H1 (cell line): ENCODE results near the gene SERPINA1. TPM values are rescaled to one million over a fixed set of nuclear protein-coding genes. Genes with fewer than 3 reads are reported as not detected.

Source experiments
- CTCF ChIA-PET: fragments of 300-600 bp; sonication (Branson Sonifier 250); formaldehyde crosslinking; loops from one replicate; lab custom pipeline; 2021; ENCODE audit not compliant: partially characterized antibody; lab: Charles Lee
- POLR2A ChIA-PET: fragments of 300-600 bp; sonication (Branson Sonifier 250); formaldehyde crosslinking; loops from one replicate; lab custom pipeline; 2021; ENCODE audit warnings: inconsistent platforms; ENCODE audit not compliant: partially characterized antibody; lab: Charles Lee
- DNase-seq, 2 experiments: peaks; one replicate each; pipeline versions ENCODE4 v3.0.0 to v3.0.0-alpha.2; 2010 to 2022; ENCODE audit warnings: low spot score in 2 of 2, low read depth in 1 of 2, mixed read lengths in 1 of 2
- FAIRE-seq: peaks from 2 replicates; lab custom pipeline; 2011; peaks lifted over from hg19 to GRCh38; lab: Jason Lieb, UNC
- H2AFZ ChIP-seq: 2 replicates; pipeline ENCODE4 v1.8.1; 2012; ENCODE audit warnings: low read length, inconsistent platforms
- H2AK5ac ChIP-seq: 2 replicates; pipeline ENCODE4 v1.6.1; 2013; ENCODE audit warnings: low read depth, low read length
- H2BK120ac ChIP-seq: replicated peaks from 2 replicates; pipeline ENCODE3; 2013; ENCODE audit warnings: low read depth, low read length, inconsistent platforms
- H2BK12ac ChIP-seq: 2 replicates; pipeline ENCODE4 v1.6.1; 2013; ENCODE audit warnings: low read depth, low read length
- H2BK15ac ChIP-seq: 2 replicates; pipeline ENCODE4 v1.6.1; 2013; ENCODE audit warnings: low read length
- H2BK20ac ChIP-seq: 2 replicates; pipeline ENCODE4 v1.6.1; 2013; ENCODE audit warnings: low read length
- H2BK5ac ChIP-seq: 2 replicates; pipeline ENCODE4 v1.6.1; 2013; ENCODE audit warnings: low read depth, low read length
- H3K14ac ChIP-seq: 2 replicates; pipeline ENCODE4 v1.6.1; 2013; ENCODE audit warnings: inconsistent platforms; ENCODE audit not compliant: insufficient read length
- H3K18ac ChIP-seq: 2 replicates; pipeline ENCODE4 v1.6.1; 2013; ENCODE audit warnings: low read length; ENCODE audit errors: extremely low read depth
- H3K23ac ChIP-seq: 2 replicates; pipeline ENCODE4 v1.6.1; 2013; ENCODE audit warnings: inconsistent platforms; ENCODE audit not compliant: insufficient read length
- H3K23me2 ChIP-seq: 2 replicates; pipeline ENCODE4 v1.6.1; 2013; ENCODE audit warnings: low read depth, low read length
- H3K27ac ChIP-seq: 2 replicates; pipeline ENCODE4 v1.6.1; 2011; ENCODE audit warnings: low read depth, low read length, inconsistent platforms
- H3K27me3 ChIP-seq, 4 experiments: replicated peaks in 1 of 4; 1 replicate in 1 of 4; 2 replicates in 3 of 4; pipeline versions ENCODE4 v1.6.1 to v1.8.1; 2011 to 2013; ENCODE audit warnings: low read length in 3 of 4, mild to moderate bottlenecking in 3 of 4, inconsistent platforms in 2 of 4, mixed read lengths in 2 of 4, moderate library complexity in 1 of 4; ENCODE audit not compliant: control insufficient read depth in 3 of 4, insufficient read depth in 3 of 4; ENCODE audit errors: extremely low read depth in 1 of 4
- H3K36me3 ChIP-seq, 4 experiments: 2 replicates each; pipeline versions ENCODE4 v1.6.1 to v1.8.1; 2011 to 2013; ENCODE audit warnings: mild to moderate bottlenecking in 4 of 4, low read length in 3 of 4, moderate library complexity in 2 of 4, control low read depth in 1 of 4, inconsistent platforms in 1 of 4; ENCODE audit not compliant: insufficient read depth in 4 of 4, control insufficient read depth in 2 of 4
- H3K4ac ChIP-seq: replicated peaks from 2 replicates; pipeline ENCODE3; 2013; ENCODE audit warnings: low read length, low read depth, mixed read lengths, inconsistent platforms; ENCODE audit not compliant: insufficient read length
- H3K4me1 ChIP-seq, 4 experiments: replicated peaks in 1 of 4; 1 replicate in 1 of 4; 2 replicates in 3 of 4; pipeline versions ENCODE4 v1.6.1 to v1.8.1; 2011 to 2013; ENCODE audit warnings: low read length in 3 of 4, inconsistent platforms in 2 of 4, mixed read lengths in 1 of 4; ENCODE audit not compliant: insufficient read depth in 4 of 4, control insufficient read depth in 3 of 4
- H3K4me2 ChIP-seq, 2 experiments: 2 replicates each; pipeline versions ENCODE4 v1.6.1 to v1.8.1; 2011 to 2013; ENCODE audit warnings: low read depth in 2 of 2, low read length in 2 of 2, control low read depth in 1 of 2, inconsistent platforms in 1 of 2, mild to moderate bottlenecking in 1 of 2; ENCODE audit not compliant: insufficient read depth in 1 of 2
- H3K4me3 ChIP-seq, 4 experiments: fragments of 200-600, 300-600 bp in 1 of 4; sonication (generic), shearing (Covaris generic), sonication (Bioruptor Twin) in 1 of 4; 2 replicates each; pipeline versions ENCODE4 v1.5.1 to v1.8.1; 2011 to 2016; ENCODE audit warnings: low read length in 4 of 4, low read depth in 3 of 4, control low read depth in 2 of 4, inconsistent platforms in 2 of 4, mild to moderate bottlenecking in 2 of 4, mixed read lengths in 1 of 4, moderate library complexity in 1 of 4; ENCODE audit not compliant: insufficient read depth in 2 of 4; ENCODE audit errors: extremely low read depth in 1 of 4
- H3K56ac ChIP-seq: replicated peaks from 2 replicates; pipeline ENCODE3; 2013; ENCODE audit warnings: low read depth, mild to moderate bottlenecking, mixed read lengths, low read length, inconsistent platforms; ENCODE audit not compliant: insufficient read length
- H3K79me1 ChIP-seq: 2 replicates; pipeline ENCODE4 v1.6.1; 2013; ENCODE audit warnings: low read depth, low read length, control low read depth
- H3K79me2 ChIP-seq, 2 experiments: 2 replicates each; pipeline versions ENCODE4 v1.6.1 to v1.8.1; 2012 to 2013; ENCODE audit warnings: low read length in 2 of 2, mild to moderate bottlenecking in 2 of 2, inconsistent platforms in 1 of 2; ENCODE audit not compliant: insufficient read depth in 2 of 2, control insufficient read depth in 1 of 2
- H3K9ac ChIP-seq, 4 experiments: replicated peaks in 1 of 4; 1 replicate in 1 of 4; 2 replicates in 3 of 4; pipeline versions ENCODE4 v1.6.1 to v1.8.1; 2011 to 2013; ENCODE audit warnings: low read depth in 3 of 4, low read length in 3 of 4, control low read depth in 2 of 4, mild to moderate bottlenecking in 2 of 4, moderate library complexity in 2 of 4, inconsistent platforms in 1 of 4; ENCODE audit errors: extremely low read depth in 1 of 4
- H3K9me3 ChIP-seq, 2 experiments: 2 replicates each; pipeline versions ENCODE4 v1.6.1 to v1.8.1; 2012 to 2013; ENCODE audit warnings: mild to moderate bottlenecking in 2 of 2, moderate library complexity in 2 of 2, control low read depth in 1 of 2, inconsistent platforms in 1 of 2, low read depth in 1 of 2, low read length in 1 of 2, mixed read lengths in 1 of 2; ENCODE audit not compliant: insufficient read depth in 2 of 2
- H4K20me1 ChIP-seq, 2 experiments: replicated peaks in 1 of 2; 2 replicates each; pipeline versions ENCODE3 to v1.8.1; 2011 to 2013; ENCODE audit warnings: inconsistent platforms in 2 of 2, low read length in 2 of 2, mild to moderate bottlenecking in 1 of 2; ENCODE audit not compliant: insufficient read depth in 2 of 2, control insufficient read depth in 1 of 2
- H4K5ac ChIP-seq: 2 replicates; pipeline ENCODE4 v1.6.1; 2013; ENCODE audit warnings: low read length, low read depth, mixed read lengths, inconsistent platforms; ENCODE audit not compliant: insufficient read length
- H4K8ac ChIP-seq: 2 replicates; pipeline ENCODE4 v1.8.0; 2013; ENCODE audit warnings: mild to moderate bottlenecking, moderate library complexity, low read length, inconsistent platforms; ENCODE audit not compliant: insufficient read depth; ENCODE audit errors: extremely low read depth
- H4K91ac ChIP-seq: replicated peaks from 2 replicates; pipeline ENCODE3; 2013; ENCODE audit warnings: low read length, mixed read lengths, inconsistent platforms; ENCODE audit not compliant: insufficient read length
- BCL11A ChIP-seq, 2 experiments: IDR thresholded peaks; one replicate each; pipeline ENCODE4 v1.6.1; 2011; ENCODE audit warnings: low read depth in 2 of 2, low read length in 2 of 2, mild to moderate bottlenecking in 2 of 2
- RAD21 ChIP-seq, 2 experiments: IDR thresholded peaks in 1 of 2; conservative IDR thresholded peaks in 1 of 2; 2 replicates each; pipeline ENCODE4 v1.6.1; 2011; ENCODE audit warnings: low read depth in 2 of 2, low read length in 2 of 2, improper control_type of control experiment in 1 of 2, inconsistent platforms in 1 of 2, mild to moderate bottlenecking in 1 of 2, moderate library complexity in 1 of 2
- SAP30 ChIP-seq: fragments of 300-600 bp; sonication (generic); IDR thresholded peaks from 2 replicates; pipeline ENCODE4 v1.7.1; 2012; ENCODE audit warnings: low read length, moderate library complexity, mild to moderate bottlenecking, inconsistent platforms; ENCODE audit not compliant: insufficient read depth, insufficient replicate concordance
- SRF ChIP-seq: IDR thresholded peaks from 2 replicates; pipeline ENCODE4 v1.6.1; 2011; ENCODE audit warnings: mild to moderate bottlenecking, low read depth, low read length, moderate library complexity
- TBP ChIP-seq: IDR thresholded peaks from 2 replicates; pipeline ENCODE4 v1.6.1; 2011; ENCODE audit warnings: low read depth, low read length, improper control_type of control experiment
- TCF12 ChIP-seq: IDR thresholded peaks from 2 replicates; pipeline ENCODE4 v1.6.1; 2011; ENCODE audit warnings: low read depth, mild to moderate bottlenecking, low read length
- ZNF274 ChIP-seq: IDR thresholded peaks from 2 replicates; pipeline ENCODE4 v1.7.0; 2012; ENCODE audit warnings: low read length, borderline replicate concordance; ENCODE audit errors: extremely low read depth
- WGBS, 2 experiments: shearing (Covaris generic) in 1 of 2; methylation state at CpG; one replicate each; pipeline versions ENCODE4 v1.1.6 to v1.1.7; 2013 to 2015; ENCODE audit warnings: low lambda C conversion rate in 2 of 2, mixed read lengths in 2 of 2, inconsistent platforms in 1 of 2, low coverage in 1 of 2, missing lambda C conversion rate in 1 of 2; ENCODE audit not compliant: insufficient replicate concordance in 2 of 2, insufficient coverage in 1 of 2, insufficient read length in 1 of 2; ENCODE audit errors: extremely low coverage in 1 of 2, missing lambda C conversion rate in 1 of 2; 5-methylcytosine and 5-hydroxymethylcytosine counted together
- polyA plus RNA-seq, 7 experiments: library from polyadenylated mRNA; depleted of rRNA in 3 of 7; stranded (reverse) in 5 of 7; unstranded in 2 of 7; fragments of >200 nt in 5 of 7; fragments of 200-250 nt in 2 of 7; gene quantifications; 1 replicate in 5 of 7; 2 replicates in 1 of 7; 4 replicates in 1 of 7; pipeline versions ENCODE4 v1.2.1 to v1.2.3, GENCODE V29; 2011 to 2013; ENCODE audit warnings: missing spikeins in 2 of 7, mixed read lengths in 2 of 7
- total RNA-seq: library from RNA; stranded (reverse); fragmentation: NEBNext Ultra II Directional; extraction: Animal tissue kit (Norgen Biotek cat#: 25700); gene quantifications from 2 replicates; pipeline ENCODE4 v1.2.1, GENCODE V29; 2021
- TF ChIP-seq, protein P1 (sequence below): IDR thresholded peaks from 2 replicates; pipeline ENCODE4 v1.6.1; 2011; ENCODE audit warnings: low read length, improper control_type of control experiment
- TF ChIP-seq, protein P2 (sequence below): IDR thresholded peaks from 2 replicates; pipeline ENCODE4 v1.6.1; 2011; ENCODE audit warnings: low read depth, mild to moderate bottlenecking, low read length; ENCODE audit not compliant: insufficient read depth

Gene SERPINA1
- total and polyA plus RNA-seq, 2 of the 8 experiments (the other 6 are each of a cell fraction or from before 2014, with no cell fraction given), result 0.08 TPM; not detected in 1

DNA sequence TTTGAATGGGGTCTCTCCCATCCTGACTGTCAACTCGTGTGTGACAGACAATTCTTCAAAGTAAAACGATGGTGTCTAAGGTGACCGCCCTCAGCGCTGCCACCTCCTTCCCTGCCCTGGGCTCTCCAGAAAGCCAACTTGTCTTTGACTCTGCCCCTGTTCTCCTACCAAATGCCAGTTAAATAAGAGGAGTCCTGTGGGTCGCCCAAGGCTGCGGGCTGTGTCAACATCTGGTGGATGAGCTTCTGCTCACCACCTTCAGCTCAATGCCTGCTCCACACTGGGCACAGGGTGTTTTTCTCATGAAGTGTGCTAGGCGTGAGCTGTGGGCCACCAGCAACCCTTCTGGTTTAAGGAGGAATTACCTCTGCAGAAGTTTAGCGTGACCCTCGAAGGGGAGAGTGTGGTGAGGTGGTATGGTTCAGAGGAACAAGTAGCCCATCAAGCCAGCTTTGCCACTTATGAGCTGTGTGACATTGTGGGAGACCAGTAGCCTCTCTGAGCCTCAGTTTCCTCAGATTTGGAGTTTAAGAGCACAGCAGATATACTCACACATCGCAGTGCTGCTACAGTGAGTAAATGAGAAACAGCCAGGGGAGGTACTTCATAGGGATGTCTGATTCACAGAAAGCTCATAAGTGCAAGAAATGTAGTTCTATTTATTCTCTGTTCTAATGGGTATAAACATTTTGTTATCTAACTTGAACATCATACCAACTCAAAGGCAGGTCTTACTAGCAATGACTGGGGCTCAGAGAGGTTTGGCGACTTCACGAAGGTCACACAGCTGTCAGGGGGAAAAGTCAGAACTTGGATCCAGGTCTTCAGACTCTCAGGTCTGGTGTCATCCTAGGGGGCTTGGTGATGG, 12.1 kb downstream of the SERPINA1 start:
- WGBS, 2 experiments, result 93% methylated on average over 12 of the region's 12 CpGs; no CpG with 5 or more reads in 1 of the 2 experiments
- H3K4me3 ChIP-seq, result no peak overlapping the region
- no peak overlapping the region for H2BK20ac ChIP-seq
- H2BK15ac ChIP-seq, result peak overlapping the region; percentile 66; the same call in 1 of the 2 replicates
- H2AK5ac ChIP-seq, result no peak overlapping the region
- no peak overlapping the region for H3K23ac ChIP-seq
- H3K56ac ChIP-seq, result no peak overlapping the region
- H3K14ac ChIP-seq, result no peak overlapping the region
- H4K8ac ChIP-seq, result no peak overlapping the region
- no peaks in the 10 kb centered on the region for H3K27me3 ChIP-seq
- no peak overlapping the region for H3K4me2 ChIP-seq
- no peak overlapping the region for H3K18ac ChIP-seq
- no peak overlapping the region for H3K27ac ChIP-seq
- H3K9me3 ChIP-seq, result no peaks in the 10 kb centered on the region
- no peak overlapping the region for H2AFZ ChIP-seq
- ChIA-PET CTCF (interaction anchor here (0.8 to 4.7 kb wide), 6 partner anchors 9 to 34 kb away, joined by 3 to 24 read pairs (median 4); partner anchors contain the start of genes SERPINA1 and SERPINA2), POLR2A (interaction anchor here (1.2 to 2.5 kb wide), 2 partner anchors 14 to 18 kb away, joined by 4 to 6 read pairs; no protein-coding TSS in a partner anchor)
- H3K23me2 ChIP-seq, result no peaks in the 10 kb centered on the region
- H3K36me3 ChIP-seq, result no peaks in the 10 kb centered on the region
- no peak overlapping the region for H2BK120ac ChIP-seq
- H3K79me1 ChIP-seq, result no peaks in the 10 kb centered on the region
- H4K20me1 ChIP-seq, result no peaks in the 10 kb centered on the region
- peak overlapping the region; percentile 3 for H4K91ac ChIP-seq
- H3K79me2 ChIP-seq, result no peaks in the 10 kb centered on the region
- FAIRE-seq (no peak), DNase-seq (no peak)
- H2BK12ac ChIP-seq, result no peak overlapping the region
- no peak overlapping the region for H3K9ac ChIP-seq
- H2BK5ac ChIP-seq, result no peak overlapping the region
- H3K4ac ChIP-seq, result no peak overlapping the region
- H4K5ac ChIP-seq, result no peak overlapping the region
- H3K4me1 ChIP-seq, result peaks cover 6 to 12% (median 8%) of the 10 kb centered on the region in 4 experiments
- TF ChIP-seq BCL11A (IDR thresholded peaks at IDR 0.05; ENCODE audit: low read depth in 2 of 2, low read length in 2 of 2) (no peak), ZNF274 (no peak), SRF (no peak), SAP30 (no peak), TBP (no peak), RAD21 (IDR thresholded peaks at IDR 0.05 in 1 of 2, conservative IDR thresholded peaks at IDR 0.05 in 1 of 2; ENCODE audit: low read depth in 2 of 2, low read length in 2 of 2) (no peak; a peak in 1 of 4 replicates), TCF12 (no peak)
- TF ChIP-seq, protein P1, sequence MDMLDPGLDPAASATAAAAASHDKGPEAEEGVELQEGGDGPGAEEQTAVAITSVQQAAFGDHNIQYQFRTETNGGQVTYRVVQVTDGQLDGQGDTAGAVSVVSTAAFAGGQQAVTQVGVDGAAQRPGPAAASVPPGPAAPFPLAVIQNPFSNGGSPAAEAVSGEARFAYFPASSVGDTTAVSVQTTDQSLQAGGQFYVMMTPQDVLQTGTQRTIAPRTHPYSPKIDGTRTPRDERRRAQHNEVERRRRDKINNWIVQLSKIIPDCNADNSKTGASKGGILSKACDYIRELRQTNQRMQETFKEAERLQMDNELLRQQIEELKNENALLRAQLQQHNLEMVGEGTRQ, result no peak
- TF ChIP-seq, protein P2, sequence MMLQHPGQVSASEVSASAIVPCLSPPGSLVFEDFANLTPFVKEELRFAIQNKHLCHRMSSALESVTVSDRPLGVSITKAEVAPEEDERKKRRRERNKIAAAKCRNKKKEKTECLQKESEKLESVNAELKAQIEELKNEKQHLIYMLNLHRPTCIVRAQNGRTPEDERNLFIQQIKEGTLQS, result no peak
